A673 (cell line): ENCODE data around the gene IGF1R. TPM values are rescaled to one million over a fixed set of nuclear protein-coding genes. Genes with fewer than 3 reads are reported as not detected.

Experiments
- BruUV-seq: library from RNA; stranded (reverse); fragments of 400-500 nt; replicated peaks from 2 replicates; lab custom pipeline; 2021; lab: Mats Ljungman, UMichigan
- CTCF ChIA-PET: fragments of 300-600 bp; sonication (Branson Sonifier 250); formaldehyde crosslinking; loops from one replicate; lab custom pipeline; 2022; ENCODE audit warnings: antibody characterized with exemption; lab: Charles Lee
- POLR2A ChIA-PET: fragments of 300-600 bp; sonication (Branson Sonifier 250); formaldehyde crosslinking; loops from one replicate; lab custom pipeline; 2022; ENCODE audit warnings: antibody characterized with exemption; ENCODE audit not compliant: low non-redundant PET; lab: Charles Lee
- DNase-seq: peaks from one replicate; pipeline ENCODE4 v3.0.0-alpha.2; 2015; ENCODE audit warnings: low spot score
- H3K27ac ChIP-seq: fragments of 200-600 bp; sonication (generic); 2 replicates; pipeline ENCODE4 v1.5.1; 2016; ENCODE audit warnings: mixed run types, low read depth, mild to moderate bottlenecking, mixed read lengths, antibody characterized with exemption, low read length; ENCODE audit not compliant: poor library complexity, severe bottlenecking
- H3K27me3 ChIP-seq: fragments of 200-600 bp; sonication (generic); replicated peaks from 2 replicates; pipeline ENCODE4 v1.6.1; 2017; ENCODE audit warnings: mixed run types, low read depth, mild to moderate bottlenecking, mixed read lengths, antibody characterized with exemption, low read length; ENCODE audit not compliant: insufficient read depth, poor library complexity
- H3K36me3 ChIP-seq: fragments of 200-600 bp; sonication (generic); 2 replicates; pipeline ENCODE4 v1.6.1; 2016; ENCODE audit warnings: mixed run types, mild to moderate bottlenecking, mixed read lengths, antibody characterized with exemption, low read length; ENCODE audit not compliant: insufficient read depth, poor library complexity, severe bottlenecking
- H3K4me1 ChIP-seq: fragments of 200-600 bp; sonication (generic); 2 replicates; pipeline ENCODE4 v1.6.1; 2017; ENCODE audit warnings: mixed run types, mild to moderate bottlenecking, mixed read lengths, antibody characterized with exemption, low read length; ENCODE audit not compliant: insufficient read depth, poor library complexity, severe bottlenecking
- H3K4me3 ChIP-seq: fragments of 200-600 bp; sonication (generic); 2 replicates; pipeline ENCODE4 v1.5.1; 2016; ENCODE audit warnings: low read depth, mixed run types, mild to moderate bottlenecking, mixed read lengths, low read length; ENCODE audit not compliant: poor library complexity, severe bottlenecking
- H3K9me3 ChIP-seq: fragments of 200-600 bp; sonication (generic); 2 replicates; pipeline ENCODE4 v1.6.1; 2016; ENCODE audit warnings: mixed run types, low read depth, mild to moderate bottlenecking, mixed read lengths, antibody characterized with exemption, low read length; ENCODE audit not compliant: poor library complexity, severe bottlenecking
- CTCF ChIP-seq: fragments of 300-800, 200-600 bp; sonication (generic); conservative IDR thresholded peaks from 2 replicates; pipeline ENCODE4 v1.5.1; 2017; ENCODE audit warnings: low read depth, mild to moderate bottlenecking, antibody characterized with exemption, low read length, moderate library complexity, mixed read lengths
- EZH2 ChIP-seq: fragments of 200-600 bp; sonication (generic); IDR thresholded peaks from 2 replicates; pipeline ENCODE4 v1.6.1; 2017; ENCODE audit warnings: borderline replicate concordance, low read depth, mild to moderate bottlenecking, mixed read lengths, antibody characterized with exemption, low read length; ENCODE audit not compliant: poor library complexity, severe bottlenecking
- intact Hi-C: fragments of 100-400 bp; cut with micrococcal nuclease; formaldehyde crosslinking; loops from one replicate; pipeline ENCODE4 v1.10.0; 2022; ENCODE audit not compliant: unreplicated experiment
- total RNA-seq: library from RNA; stranded (reverse); gene quantifications from 2 replicates; pipeline ENCODE4 v1.2.3, GENCODE V29; 2021

Gene IGF1R
- total RNA-seq, 1 experiment from 2014 or later = 34.9 TPM

GRCh38 chr15:98966091-98966787 lies 317.9 kb downstream of the IGF1R start:
- intact Hi-C loops = no loop called here
- no peak for DNase-seq
- H3K4me3 ChIP-seq = no peak overlapping the region
- ChIA-PET CTCF (no interaction called here), POLR2A (no interaction called here)
- no peaks in the 10 kb centered on the region for H3K4me1 ChIP-seq
- H3K27ac ChIP-seq = no peak overlapping the region
- H3K27me3 ChIP-seq = no peaks in the 10 kb centered on the region
- no TSS peak for BruUV-seq
- peaks cover 7% of the 10 kb centered on the region for H3K9me3 ChIP-seq
- TF ChIP-seq EZH2 (no peak), CTCF (no peak)
- peaks cover 10% of the 10 kb centered on the region for H3K36me3 ChIP-seq

DNA sequence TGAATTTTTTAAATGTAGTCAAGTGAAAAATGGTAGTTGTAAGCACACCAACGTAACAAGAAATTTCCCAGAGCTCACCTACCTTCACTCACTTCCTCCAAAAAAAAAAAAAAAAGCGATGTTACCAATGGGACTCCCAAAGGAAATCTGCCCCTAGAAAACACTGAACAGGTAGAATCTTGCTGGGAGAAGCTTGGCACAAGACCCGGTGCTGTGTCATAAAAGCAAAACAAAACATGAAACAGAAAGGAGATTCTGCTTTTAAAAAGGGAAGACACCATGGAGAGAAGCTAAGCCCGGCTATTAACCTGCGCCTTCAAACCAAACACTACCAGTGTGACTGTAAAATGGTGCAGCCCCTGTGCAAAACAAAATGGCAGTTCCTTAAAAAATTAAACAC lies 318.8 kb downstream of the IGF1R start:
- Histone ChIP-seq H3K36me3 (peaks cover 1% of the 10 kb centered on the region), H3K4me1 (no peaks in the 10 kb centered on the region), H3K4me3 (no peak overlapping the region), H3K9me3 (no peaks in the 10 kb centered on the region), H3K27ac (no peak overlapping the region), H3K27me3 (no peaks in the 10 kb centered on the region)
- ChIA-PET POLR2A (no interaction called here), CTCF (no interaction called here)
- intact Hi-C loops = no loop called here
- no TSS peak for BruUV-seq
- TF ChIP-seq CTCF (no peak), EZH2 (no peak)
- no peak for DNase-seq

DNA sequence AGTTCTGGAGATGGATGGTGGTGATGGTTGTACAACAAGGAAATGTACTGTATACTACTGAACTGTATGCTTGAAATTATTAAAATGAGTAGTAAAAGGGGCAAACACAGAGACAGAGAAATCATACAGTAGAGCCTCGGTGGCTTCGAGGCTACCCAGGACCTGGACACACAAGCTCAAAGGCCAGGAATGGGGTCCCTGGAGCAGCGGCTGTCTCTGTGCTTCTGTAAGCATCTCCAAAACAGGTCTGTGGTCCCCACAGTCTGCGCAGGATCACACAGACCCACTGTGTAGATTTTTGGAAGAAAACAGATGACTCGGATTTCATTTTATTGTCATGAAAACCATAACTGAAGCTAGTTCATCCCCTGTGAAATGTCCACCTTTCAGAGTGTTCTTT lies 319.6 kb downstream of the IGF1R start:
- TF ChIP-seq EZH2 = no peak
- TF ChIP-seq CTCF = no peak
- no peak overlapping the region for H3K4me3 ChIP-seq
- H3K9me3 ChIP-seq = no peaks in the 10 kb centered on the region
- BruUV-seq = no TSS peak
- POLR2A ChIA-PET = no interaction called here
- no peak overlapping the region for H3K27ac ChIP-seq
- intact Hi-C loops = no loop called here
- H3K27me3 ChIP-seq = no peaks in the 10 kb centered on the region
- H3K4me1 ChIP-seq = no peaks in the 10 kb centered on the region
- CTCF ChIA-PET = no interaction called here
- H3K36me3 ChIP-seq = no peaks in the 10 kb centered on the region
- DNase-seq = no peak
